ENCODE measurements around the gene RFX7. TPM values are rescaled to one million over a fixed set of nuclear protein-coding genes. Genes with fewer than 3 reads are reported as not detected.

Gene RFX7
- total RNA-seq, 8 experiments from 2014 or later = 6.8 to 23.7 (median 10.7) TPM

DNA sequence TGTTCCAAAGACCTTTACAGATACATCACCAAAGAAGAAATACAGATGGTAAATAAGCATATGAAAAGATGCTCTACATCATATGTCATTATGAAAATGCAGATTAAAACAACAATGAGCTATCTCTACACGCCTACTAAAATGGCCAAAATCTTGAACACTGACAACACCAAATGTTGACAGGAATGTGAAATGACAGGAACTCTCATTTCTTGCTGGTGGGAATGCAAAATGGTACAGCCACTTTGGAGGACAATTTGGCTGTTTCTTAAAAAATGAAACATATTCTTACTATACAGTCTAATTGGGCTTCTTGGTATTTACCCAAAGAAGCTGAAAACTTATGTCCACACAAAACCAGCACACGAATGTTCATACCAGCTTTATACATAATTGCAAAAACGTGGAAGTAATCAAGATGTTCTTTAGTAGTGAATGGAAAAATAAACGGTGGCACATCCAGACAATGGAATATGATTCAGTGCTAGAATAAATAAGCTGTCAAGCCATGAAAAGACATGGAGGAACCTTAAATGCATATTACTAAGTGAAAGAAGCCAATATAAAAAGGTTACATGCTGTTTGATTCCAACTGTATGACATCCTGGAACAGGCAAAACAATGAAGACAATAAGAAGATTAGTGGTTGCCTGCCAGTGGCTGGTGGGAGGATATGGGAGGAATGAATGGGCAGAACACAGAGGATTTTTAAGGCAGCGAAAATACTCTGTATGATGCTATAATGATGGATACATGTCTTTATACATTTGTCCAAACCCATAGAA lies 169.0 kb downstream of the RFX7 start:
- Histone ChIP-seq H3K4me1 (replicated peaks in 1 of 2) (no peaks in the 10 kb centered on the region), H3K4me3 (no peak overlapping the region), H3K27ac (no peak overlapping the region)
- 8 to 69% (median 45%) methylated on average over 1 to 5 of the region's 5 CpGs for WGBS, 10 experiments
- in situ Hi-C loops (cut with MboI; ENCODE audit: low pct_unique_long_range_greater_than_20kb in 2 of 9, low sequenced_read_pairs in 9 of 9, unreplicated experiment in 9 of 9) = no loop called here
- no peak for ATAC-seq (replicated peaks in 6 of 8)

DNA sequence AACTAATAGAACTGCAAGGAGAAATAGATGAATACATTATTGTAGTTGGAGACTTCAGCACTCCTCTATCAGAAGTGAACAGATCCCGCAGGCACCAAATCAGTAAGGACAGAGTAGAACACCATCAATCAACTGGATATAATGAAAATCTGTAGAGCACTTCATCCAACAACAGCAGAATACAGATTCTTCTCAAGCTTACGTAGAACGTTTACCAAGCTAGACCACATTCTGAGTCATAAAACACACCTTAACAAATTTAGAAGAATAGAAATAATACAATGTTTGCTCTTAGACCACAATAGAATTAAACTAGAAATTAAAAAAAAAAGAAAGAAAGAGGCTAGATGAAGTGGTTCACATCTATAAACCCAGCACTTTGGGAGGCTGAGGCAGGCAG lies 179.5 kb downstream of the RFX7 start:
- no peak for ATAC-seq (replicated peaks in 6 of 8)
- Histone ChIP-seq H3K4me3 (no peak overlapping the region), H3K4me1 (replicated peaks in 1 of 2) (no peaks in the 10 kb centered on the region), H3K27ac (no peak overlapping the region)
- in situ Hi-C loops (cut with MboI; ENCODE audit: low pct_unique_long_range_greater_than_20kb in 2 of 9, low sequenced_read_pairs in 9 of 9, unreplicated experiment in 9 of 9) = no loop called here
- WGBS, 10 experiments = 41 to 90% (median 80%) methylated on average over 2 to 3 of the region's 3 CpGs

DNA sequence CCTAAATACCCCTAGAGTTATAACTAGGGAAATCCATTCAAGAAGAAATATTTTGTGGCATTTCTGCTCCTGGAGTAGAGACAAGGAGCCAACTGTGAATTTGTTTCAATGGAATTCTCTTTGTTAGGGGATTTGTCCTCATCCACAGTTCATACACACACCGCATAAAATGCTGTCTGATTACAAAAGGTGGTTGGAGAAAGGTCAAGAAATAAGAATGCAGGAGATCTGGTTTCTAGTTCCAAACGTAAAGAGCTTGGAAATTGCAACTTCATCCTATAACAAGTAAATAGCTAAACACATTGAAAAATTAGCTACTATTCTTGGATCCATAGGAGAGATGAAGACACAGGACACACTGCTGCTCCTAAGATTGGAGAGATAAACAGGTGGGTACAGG lies 184.0 kb downstream of the RFX7 start:
- Histone ChIP-seq H3K27ac (no peak overlapping the region), H3K4me3 (no peak overlapping the region), H3K4me1 (replicated peaks in 1 of 2) (no peaks in the 10 kb centered on the region)
- ATAC-seq (replicated peaks in 6 of 8) = no peak
- 52 to 100% (median 83%) methylated on average over 1 to 2 of the region's 2 CpGs; no CpG with 5 or more reads in 1 of the 10 experiments for WGBS, 10 experiments
- in situ Hi-C loops (cut with MboI; ENCODE audit: low pct_unique_long_range_greater_than_20kb in 2 of 9, low sequenced_read_pairs in 9 of 9, unreplicated experiment in 9 of 9) = loop anchor here in 1 of 9 experiments (10.0 kb wide), 1 partner anchor 65 kb away; the partner anchor contains the start of gene NEDD4

DNA sequence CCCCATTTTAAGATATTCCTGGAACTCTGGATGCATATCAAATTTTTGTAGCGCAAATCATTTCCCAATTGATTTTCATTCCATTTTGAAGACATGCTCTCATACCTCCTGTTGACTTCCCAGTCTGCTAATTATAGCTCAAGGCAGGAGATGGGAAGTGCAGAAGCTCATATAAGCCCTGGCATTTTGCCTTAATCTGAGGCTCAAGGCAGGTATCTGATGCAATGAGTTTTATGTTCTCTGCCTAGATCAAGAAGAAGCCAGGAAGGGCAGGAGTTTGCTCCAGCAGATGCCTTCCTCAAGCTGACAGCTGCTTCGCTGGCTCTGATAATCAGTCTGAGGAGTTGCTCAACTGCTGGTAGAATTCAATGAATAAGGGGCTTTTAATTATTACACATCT lies 184.7 kb downstream of the RFX7 start:
- WGBS, 10 experiments = 70 to 100% (median 100%) methylated on average over 1 to 2 of the region's 2 CpGs; no CpG with 5 or more reads in 1 of the 10 experiments
- Histone ChIP-seq H3K4me3 (no peak overlapping the region), H3K27ac (no peak overlapping the region), H3K4me1 (replicated peaks in 1 of 2) (no peaks in the 10 kb centered on the region)
- in situ Hi-C loops (cut with MboI; ENCODE audit: low pct_unique_long_range_greater_than_20kb in 2 of 9, low sequenced_read_pairs in 9 of 9, unreplicated experiment in 9 of 9) = loop anchor here in 1 of 9 experiments (10.0 kb wide), 1 partner anchor 64 kb away; the partner anchor contains the start of gene NEDD4
- ATAC-seq (replicated peaks in 6 of 8) = peak in 4 of 8 experiments; percentile 21 to 60 (median 37)

DNA sequence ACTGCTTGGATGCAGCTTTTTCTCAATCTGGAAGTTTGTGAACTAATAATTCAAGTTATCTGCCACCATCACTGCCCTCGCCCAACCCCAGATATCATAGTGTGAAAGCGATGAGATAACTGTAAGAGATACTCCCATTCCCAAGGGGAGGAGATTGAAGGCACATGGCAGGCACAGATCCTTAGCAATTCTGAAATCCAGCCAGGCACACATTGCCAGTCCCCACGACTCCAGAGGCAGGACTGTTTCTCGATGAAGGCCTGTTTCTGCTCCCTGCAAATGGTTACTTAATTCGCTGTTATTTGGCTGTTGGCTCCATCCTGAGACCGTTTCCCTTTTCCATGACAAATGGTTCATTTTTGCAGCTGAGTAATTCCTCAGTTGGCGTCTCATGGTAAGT lies 187.1 kb downstream of the RFX7 start:
- WGBS, 10 experiments = 15 to 93% (median 75%) methylated on average over 1 to 4 of the region's 7 CpGs; no CpG with 5 or more reads in 4 of the 10 experiments
- H3K4me3 ChIP-seq = no peak overlapping the region
- peak in 1 of 8 experiments; percentile 42 for ATAC-seq (replicated peaks in 6 of 8)
- H3K27ac ChIP-seq = no peak overlapping the region
- in situ Hi-C loops (cut with MboI; ENCODE audit: low pct_unique_long_range_greater_than_20kb in 2 of 9, low sequenced_read_pairs in 9 of 9, unreplicated experiment in 9 of 9) = loop anchor here in 1 of 9 experiments (10.0 kb wide), 1 partner anchor 62 kb away; the partner anchor contains the start of gene NEDD4
- H3K4me1 ChIP-seq (replicated peaks in 1 of 2) = no peaks in the 10 kb centered on the region

DNA sequence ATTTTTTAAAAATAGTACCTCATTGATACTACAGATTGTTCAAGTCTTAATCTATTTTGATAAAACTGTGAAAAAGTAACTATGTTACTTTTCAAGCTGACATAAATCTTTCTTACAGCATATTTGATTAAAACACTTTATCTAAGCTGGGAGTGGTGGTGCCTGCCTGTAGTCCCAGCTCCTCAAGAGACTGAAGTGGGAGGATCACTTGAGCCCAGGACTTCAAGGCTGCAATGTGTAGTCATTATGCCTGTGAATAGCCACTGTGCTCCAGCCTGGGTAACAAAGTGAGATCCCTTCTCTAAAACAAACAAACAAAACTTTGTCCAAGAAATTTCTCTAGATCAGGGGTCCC lies 190.7 kb downstream of the RFX7 start:
- ATAC-seq (replicated peaks in 6 of 8) = peak in 1 of 8 experiments; percentile 18
- no peak overlapping the region for H3K27ac ChIP-seq
- in situ Hi-C loops (cut with MboI; ENCODE audit: low pct_unique_long_range_greater_than_20kb in 2 of 9, low sequenced_read_pairs in 9 of 9, unreplicated experiment in 9 of 9) = loop anchor here in 1 of 9 experiments (10.0 kb wide), 1 partner anchor 58 kb away; the partner anchor contains the start of gene NEDD4

DNA sequence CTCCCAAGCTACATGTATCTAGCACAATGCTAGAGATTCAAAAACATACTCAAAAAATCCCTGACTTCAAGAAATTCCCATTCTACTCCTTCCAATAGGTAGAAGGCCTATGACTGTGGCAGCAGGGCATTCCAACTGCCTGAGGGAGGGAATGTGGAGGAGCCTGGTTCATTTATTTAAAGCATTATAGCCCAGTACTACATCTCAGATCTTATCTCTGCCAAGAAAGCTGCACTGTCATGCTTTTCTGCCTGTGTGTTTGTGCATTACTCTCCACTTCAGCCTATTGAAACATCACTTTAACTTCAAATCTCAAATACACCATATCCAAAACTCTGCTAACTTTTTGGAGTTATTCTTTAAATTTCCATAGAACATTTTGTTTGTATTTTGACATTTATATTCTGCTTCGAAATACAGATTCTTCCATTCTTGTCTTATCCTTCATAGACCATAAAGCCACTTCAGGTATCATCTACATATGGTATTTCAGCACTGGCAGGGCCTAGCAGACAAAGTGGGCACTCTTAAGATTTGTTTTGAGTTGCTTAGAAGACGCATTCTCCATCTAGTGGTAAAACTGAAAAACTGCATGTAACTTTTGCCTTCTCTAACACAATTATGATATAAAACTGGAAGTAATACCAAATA lies 191.2 kb downstream of the RFX7 start:
- peak in 7 of 8 experiments; percentile 46 to 68 (median 64) for ATAC-seq (replicated peaks in 6 of 8)
- H3K4me1 ChIP-seq (replicated peaks in 1 of 2) = peaks cover 7 to 11% of the 10 kb centered on the region in 2 donors
- H3K4me3 ChIP-seq = no peak overlapping the region
- no peak overlapping the region for H3K27ac ChIP-seq
- 0 to 15% (median 0%) methylated on average over 1 to 2 of the region's 2 CpGs for WGBS, 10 experiments
- in situ Hi-C loops (cut with MboI; ENCODE audit: low pct_unique_long_range_greater_than_20kb in 2 of 9, low sequenced_read_pairs in 9 of 9, unreplicated experiment in 9 of 9) = loop anchor here in 1 of 9 experiments (10.0 kb wide), 1 partner anchor 58 kb away; the partner anchor contains the start of gene NEDD4

More for the DNA sequence above, 190.7 kb downstream of the RFX7 start:
- no peak overlapping the region for H3K4me3 ChIP-seq
- peaks cover 7 to 11% of the 10 kb centered on the region in 2 donors for H3K4me1 ChIP-seq (replicated peaks in 1 of 2)

DNA sequence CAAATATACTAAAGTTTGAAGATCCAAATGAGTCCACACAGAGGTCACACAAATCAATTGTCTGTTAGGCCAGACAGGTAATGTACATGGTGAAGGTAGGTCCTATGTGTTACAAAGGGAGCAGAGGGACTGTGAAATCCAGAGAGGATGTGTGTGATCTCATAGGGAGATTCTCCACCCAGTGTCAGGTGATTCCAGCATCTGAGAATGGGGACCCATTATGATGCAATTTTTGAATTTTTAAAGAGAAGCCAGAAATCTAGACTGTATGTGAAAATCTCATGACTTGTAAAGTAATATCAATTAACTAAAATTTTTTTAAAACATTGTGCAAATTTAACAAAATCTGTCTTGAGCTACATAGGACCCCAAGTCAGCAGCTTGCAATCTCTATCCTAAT lies 192.0 kb downstream of the RFX7 start:
- in situ Hi-C loops (cut with MboI; ENCODE audit: low pct_unique_long_range_greater_than_20kb in 2 of 9, low sequenced_read_pairs in 9 of 9, unreplicated experiment in 9 of 9) = loop anchor here in 1 of 9 experiments (10.0 kb wide), 1 partner anchor 57 kb away; the partner anchor contains the start of gene NEDD4
- H3K4me1 ChIP-seq (replicated peaks in 1 of 2) = peaks cover 7 to 11% of the 10 kb centered on the region in 2 donors
- H3K27ac ChIP-seq = no peak overlapping the region
- peak in 5 of 8 experiments; percentile 22 to 45 (median 36) for ATAC-seq (replicated peaks in 6 of 8)
- no peak overlapping the region for H3K4me3 ChIP-seq

DNA sequence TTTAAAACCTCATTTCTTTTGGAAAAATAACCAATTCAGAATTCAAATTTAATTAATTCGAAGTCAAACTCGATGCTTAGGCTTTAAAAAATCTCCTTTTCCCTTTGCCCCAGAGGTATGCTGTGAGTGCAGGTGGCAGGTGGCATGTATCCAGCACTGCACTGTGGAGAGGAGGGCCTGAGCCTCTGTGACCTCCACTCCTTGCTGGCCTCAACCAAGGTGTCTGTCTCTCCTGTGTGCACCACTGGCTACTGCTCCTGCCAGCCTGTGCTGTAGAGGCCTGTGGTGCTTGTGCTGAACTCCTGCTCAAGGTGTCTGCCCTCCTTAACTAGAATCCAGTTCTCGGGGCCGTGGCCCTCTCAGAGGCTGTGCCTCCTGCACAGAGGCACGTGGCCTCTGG lies 194.1 kb downstream of the RFX7 start:
- peak in 2 of 8 experiments; percentile 20 to 26 for ATAC-seq (replicated peaks in 6 of 8)
- no peak overlapping the region for H3K4me3 ChIP-seq
- H3K27ac ChIP-seq = no peak overlapping the region
- in situ Hi-C loops (cut with MboI; ENCODE audit: low pct_unique_long_range_greater_than_20kb in 2 of 9, low sequenced_read_pairs in 9 of 9, unreplicated experiment in 9 of 9) = no loop called here
- peaks cover 7 to 11% of the 10 kb centered on the region in 2 donors for H3K4me1 ChIP-seq (replicated peaks in 1 of 2)
- WGBS, 10 experiments = 44 to 100% (median 89%) methylated on average over 1 to 4 of the region's 5 CpGs; no CpG with 5 or more reads in 2 of the 10 experiments

DNA sequence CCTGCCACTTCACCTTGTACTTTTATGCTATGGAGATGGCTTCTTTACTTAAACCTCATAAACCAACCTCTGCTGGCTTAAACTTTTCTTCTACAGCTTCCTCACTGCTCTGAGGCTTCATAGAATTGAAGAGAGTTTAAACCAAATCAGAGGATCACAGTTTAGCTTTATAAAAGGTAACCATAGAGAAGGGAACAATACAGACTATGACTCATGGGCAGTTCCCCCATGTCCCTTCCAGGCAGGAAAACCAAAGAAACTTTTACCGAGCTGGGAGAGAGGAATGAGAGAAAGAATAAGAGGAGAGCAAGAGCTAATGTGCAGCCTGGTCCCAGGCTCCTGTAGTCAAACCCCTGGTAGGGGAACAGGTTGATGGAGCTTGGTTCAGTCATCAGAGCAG lies 196.3 kb downstream of the RFX7 start:
- H3K27ac ChIP-seq = no peak overlapping the region
- in situ Hi-C loops (cut with MboI; ENCODE audit: low pct_unique_long_range_greater_than_20kb in 2 of 9, low sequenced_read_pairs in 9 of 9, unreplicated experiment in 9 of 9) = no loop called here
- peak in 5 of 8 experiments; percentile 26 to 64 (median 50) for ATAC-seq (replicated peaks in 6 of 8)
- WGBS, 10 experiments = 33 to 83% (median 57%) methylated on average over 1 of the region's 1 CpG; no CpG with 5 or more reads in 5 of the 10 experiments
- peaks cover 7 to 14% of the 10 kb centered on the region in 2 donors for H3K4me1 ChIP-seq (replicated peaks in 1 of 2)
- H3K4me3 ChIP-seq = no peak overlapping the region

DNA sequence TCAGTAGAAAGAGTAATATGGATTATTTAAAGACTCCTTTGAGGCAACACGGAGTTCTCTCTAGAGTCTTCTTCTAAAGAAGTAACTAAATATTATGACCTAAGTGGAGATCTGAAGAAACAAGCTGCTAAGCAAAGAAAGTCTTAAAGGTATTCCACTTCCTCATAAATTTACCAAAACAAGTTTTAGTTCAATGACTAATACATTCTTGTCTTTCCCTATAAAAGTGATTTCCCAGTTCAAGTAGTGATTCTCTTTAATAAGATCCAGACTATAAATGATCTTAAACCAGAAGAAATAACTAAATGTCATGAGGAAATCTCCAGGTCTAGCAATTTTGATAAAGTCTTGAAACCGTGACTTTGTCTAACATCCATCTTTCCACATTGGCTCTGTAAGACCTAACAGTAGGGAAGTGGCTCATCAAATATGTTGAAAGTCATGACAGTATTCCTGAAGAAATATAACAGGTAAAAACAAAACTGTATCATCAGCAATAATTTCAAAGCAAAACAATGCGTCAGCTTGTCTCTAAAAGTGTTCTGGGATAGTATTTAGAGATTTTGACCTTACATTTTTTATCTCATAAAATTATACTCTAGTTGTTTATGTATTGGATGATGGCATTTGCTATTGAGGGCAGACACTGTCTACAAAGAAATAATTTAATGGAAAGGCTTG lies 198.5 kb downstream of the RFX7 start:
- Histone ChIP-seq H3K4me1 (replicated peaks in 1 of 2) (peaks cover 14 to 23% of the 10 kb centered on the region in 2 donors), H3K27ac (no peak overlapping the region), H3K4me3 (no peak overlapping the region)
- 56 to 100% (median 90%) methylated on average over 2 to 3 of the region's 3 CpGs for WGBS, 10 experiments
- in situ Hi-C loops (cut with MboI; ENCODE audit: low pct_unique_long_range_greater_than_20kb in 2 of 9, low sequenced_read_pairs in 9 of 9, unreplicated experiment in 9 of 9) = no loop called here
- no peak for ATAC-seq (replicated peaks in 6 of 8)

DNA sequence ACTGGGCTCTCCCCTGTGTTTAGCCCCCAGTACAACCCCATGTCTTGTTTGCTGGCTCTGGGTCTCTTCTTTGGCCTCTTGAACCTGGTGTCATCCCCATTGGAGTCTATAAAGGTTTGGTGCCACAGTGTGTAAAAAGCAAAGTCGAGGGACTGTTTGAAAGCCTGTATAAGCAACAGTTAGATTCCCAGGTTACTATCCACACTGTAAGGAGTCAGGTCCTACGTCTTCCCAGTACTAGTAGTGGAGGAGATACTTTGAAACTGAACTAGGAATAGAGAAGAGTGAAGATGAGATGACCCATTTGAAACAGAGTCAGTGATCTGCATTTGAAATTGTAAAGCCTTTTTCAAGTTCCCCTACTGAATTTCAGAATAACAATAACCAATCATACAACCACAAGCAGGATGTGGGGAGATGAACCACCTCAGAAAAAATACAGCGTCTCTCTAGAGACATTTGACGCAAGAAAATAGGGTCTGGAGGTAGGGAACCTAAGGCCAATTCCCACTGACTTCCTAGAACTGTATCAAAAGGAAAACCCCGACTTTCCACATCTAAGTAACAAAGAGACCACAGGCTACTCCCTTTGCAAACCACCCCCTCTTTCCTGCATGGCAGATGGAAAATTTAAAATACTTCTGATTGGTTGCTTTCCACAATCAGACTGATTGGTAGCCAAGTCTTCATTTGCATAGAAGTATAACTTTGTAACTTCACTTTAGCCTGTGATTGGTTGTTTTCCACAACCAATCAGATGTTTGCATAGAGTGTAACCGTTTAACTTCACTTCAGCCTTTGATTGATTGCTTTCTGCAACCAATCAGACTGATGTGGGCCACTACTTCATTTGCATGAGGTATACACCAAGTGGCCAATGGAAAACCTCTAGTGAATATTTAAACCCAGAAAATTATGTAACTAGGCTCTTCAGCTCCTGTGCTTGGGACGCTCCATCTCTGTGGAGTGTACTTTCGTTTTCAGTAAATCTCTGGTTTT lies 200.4 kb downstream of the RFX7 start:
- in situ Hi-C loops (cut with MboI; ENCODE audit: low pct_unique_long_range_greater_than_20kb in 2 of 9, low sequenced_read_pairs in 9 of 9, unreplicated experiment in 9 of 9) = no loop called here
- Histone ChIP-seq H3K4me3 (no peak overlapping the region), H3K4me1 (replicated peaks in 1 of 2) (peaks cover 22 to 32% of the 10 kb centered on the region in 2 donors), H3K27ac (no peak overlapping the region)
- ATAC-seq (replicated peaks in 6 of 8) = no peak
- WGBS, 10 experiments = 66 to 100% (median 83%) methylated on average over 2 to 8 of the region's 8 CpGs

Measured in motor neuron (in vitro differentiated cells).